K562 (cell line): ENCODE data around the gene ACTL6A. TPM values are rescaled to one million over a fixed set of nuclear protein-coding genes. Genes with fewer than 3 reads are reported as not detected.
A peak's percentile ranks its signal among the peaks of the same experiment; 100 is the strongest.

Experiments
- ATAC-seq: fragments of 200-7000 bp; cut with Tn5 transposase; 3 replicates; pipeline ENCODE4 v1.9.1; 2020; ENCODE audit warnings: moderate library complexity
- BruUV-seq: library from RNA; stranded (reverse); fragments of 400-500 nt; replicated peaks from 2 replicates; lab custom pipeline; 2021; lab: Mats Ljungman, UMichigan
- CTCF ChIA-PET: fragments of 300-600 bp; formaldehyde crosslinking; extraction: SDS; loops from one replicate; lab custom pipeline; 2021; ENCODE audit warnings: low intra/inter-chr PET ratio; lab: Yijun Ruan, JAX
- POLR2A ChIA-PET: fragments of 300-600, 350-650 bp; sonication (Branson Sonifier 250); formaldehyde crosslinking; extraction: SDS; loops from one replicate; lab custom pipeline; 2021; ENCODE audit warnings: antibody characterized with exemption, inconsistent platforms; lab: Yijun Ruan, JAX
- DNase-seq, 4 experiments: peaks; one replicate each; pipeline versions ENCODE4 v3.0.0 to v3.0.0-alpha.2; 2011 to 2018; ENCODE audit warnings: low spot score in 3 of 4, mixed read lengths in 3 of 4; ENCODE audit errors: extremely low read depth in 1 of 4
- FAIRE-seq: peaks from 2 replicates; lab custom pipeline; 2011; peaks lifted over from hg19 to GRCh38; lab: Jason Lieb, UNC
- H2AFZ ChIP-seq: 2 replicates; pipeline ENCODE4 v1.6.0; 2011; ENCODE audit warnings: low read depth, low read length, control low read depth, inconsistent platforms
- H3K27ac ChIP-seq: fragments of 200-600 bp; 3 replicates; pipeline ENCODE4 v1.8.0; 2011; ENCODE audit warnings: low read depth, mild to moderate bottlenecking, control low read depth, inconsistent platforms, low read length, moderate library complexity, mixed read lengths; ENCODE audit errors: extremely low read depth
- H3K27me3 ChIP-seq, 2 experiments: fragments of 300-600 bp in 1 of 2; 2 replicates in 1 of 2; 3 replicates in 1 of 2; pipeline versions ENCODE4 v1.6.0 to v1.8.0; 2011; ENCODE audit warnings: inconsistent platforms in 2 of 2, low read length in 2 of 2, mild to moderate bottlenecking in 1 of 2, mixed read lengths in 1 of 2, moderate library complexity in 1 of 2; ENCODE audit not compliant: control insufficient read depth in 2 of 2, insufficient read depth in 2 of 2
- H3K36me3 ChIP-seq: fragments of 300-600 bp; 3 replicates; pipeline ENCODE4 v1.8.0; 2011; ENCODE audit warnings: mild to moderate bottlenecking, low read length, inconsistent platforms; ENCODE audit not compliant: control insufficient read depth, insufficient read depth
- H3K4me1 ChIP-seq, 2 experiments: fragments of 200-600 bp in 1 of 2; replicated peaks in 1 of 2; 2 replicates in 1 of 2; 3 replicates in 1 of 2; pipeline versions ENCODE4 v1.5.1 to v1.8.0; 2011; ENCODE audit warnings: inconsistent platforms in 2 of 2, low read length in 2 of 2, mild to moderate bottlenecking in 1 of 2, mixed read lengths in 1 of 2, moderate library complexity in 1 of 2; ENCODE audit not compliant: control insufficient read depth in 2 of 2, insufficient read depth in 2 of 2
- H3K4me2 ChIP-seq: 2 replicates; pipeline ENCODE4 v1.6.1; 2011; ENCODE audit warnings: low read length, control low read depth, inconsistent platforms, mixed read lengths; ENCODE audit not compliant: insufficient read depth
- H3K4me3 ChIP-seq: fragments of 200-600 bp; sonication (generic), shearing (Covaris generic); 2 replicates; pipeline ENCODE4 v1.5.1; 2016; ENCODE audit warnings: control low read depth, inconsistent platforms
- H3K79me2 ChIP-seq: fragments of 200-600 bp; 3 replicates; pipeline ENCODE4 v1.8.0; 2011; ENCODE audit warnings: low read length, inconsistent platforms; ENCODE audit not compliant: control insufficient read depth, insufficient read depth
- H3K9ac ChIP-seq, 2 experiments: 2 replicates each; pipeline versions ENCODE4 v1.6.0 to v1.6.1; 2011; ENCODE audit warnings: low read depth in 2 of 2, low read length in 2 of 2, control low read depth in 1 of 2, inconsistent platforms in 1 of 2, mild to moderate bottlenecking in 1 of 2, mixed read lengths in 1 of 2; ENCODE audit not compliant: insufficient read depth in 1 of 2
- H3K9me1 ChIP-seq: one replicate; pipeline ENCODE4 v1.6.0; 2011; ENCODE audit warnings: inconsistent platforms, mild to moderate bottlenecking, low read length, moderate library complexity; ENCODE audit not compliant: control insufficient read depth, insufficient read depth
- H3K9me3 ChIP-seq: replicated peaks from 2 replicates; pipeline ENCODE4 v1.5.1; 2011; ENCODE audit warnings: low read depth, low read length, inconsistent platforms; ENCODE audit not compliant: control insufficient read depth, insufficient read depth
- H4K20me1 ChIP-seq: replicated peaks from 2 replicates; pipeline ENCODE4 v1.6.1; 2011; ENCODE audit warnings: low read length, inconsistent platforms, mixed read lengths; ENCODE audit not compliant: control insufficient read depth, insufficient read depth
- CEBPG ChIP-seq, 3 experiments: fragments of 200-800 bp in 1 of 3; sonication (Bioruptor generic) in 1 of 3; sonication (generic) in 1 of 3; formaldehyde crosslinking in 1 of 3; IDR thresholded peaks in 2 of 3; conservative IDR thresholded peaks in 1 of 3; 2 replicates each; pipeline versions ENCODE4 v1.6.1 to v1.8.0; 2016 to 2022; ENCODE audit warnings: missing compliant biosample characterization in 2 of 3, missing genetic modification characterization in 2 of 3, mild to moderate bottlenecking in 1 of 3, missing genetic modification reagents in 1 of 3
- FUS ChIP-seq: fragments of 200-400 bp; formaldehyde crosslinking; optimal IDR thresholded peaks from 2 replicates; pipeline ENCODE3; 2017; ENCODE audit warnings: low read depth, low read length
- HOXB6 ChIP-seq: fragments of 250-450 bp; sonication (Bioruptor Pico); IDR thresholded peaks from 2 replicates; pipeline ENCODE4 v1.5.1; 2022; ENCODE audit warnings: mild to moderate bottlenecking, borderline replicate concordance
- KLF1 ChIP-seq: fragments of 450-650 bp; IDR thresholded peaks from 2 replicates; pipeline ENCODE4 v1.6.1; 2016; ENCODE audit warnings: missing genetic modification characterization, missing compliant biosample characterization
- MLX ChIP-seq, 2 experiments: fragments of 450-650 bp in 1 of 2; sonication (generic) in 1 of 2; formaldehyde crosslinking; conservative IDR thresholded peaks; 2 replicates each; pipeline versions ENCODE4 v1.4.0 to v1.8.1; 2020 to 2022; ENCODE audit warnings: mild to moderate bottlenecking in 1 of 2, missing genetic modification reagents in 1 of 2
- WGBS: fragments of 100-300 bp; shearing (Covaris generic); methylation state at CpG from one replicate; pipeline ENCODE4 v1.1.6; 2016; ENCODE audit warnings: low coverage, mixed read lengths; ENCODE audit not compliant: insufficient coverage; ENCODE audit errors: missing lambda C conversion rate; 5-methylcytosine and 5-hydroxymethylcytosine counted together
- in situ Hi-C: fragments of 300-500 bp; cut with MboI; formaldehyde crosslinking; loops from 4 replicates; pipeline ENCODE4 v1.15.0; 2018; ENCODE audit warnings: inconsistent platforms, mixed read lengths
- intact Hi-C: fragments of 100-400 bp; cut with micrococcal nuclease; formaldehyde crosslinking; loops from 2 replicates; pipeline ENCODE4 v1.14.2; 2022
- polyA plus RNA-seq, 8 experiments: library from polyadenylated mRNA; depleted of rRNA in 4 of 8; stranded (reverse) in 5 of 8; unstranded in 3 of 8; fragments of >200 nt; fragmentation: Nextera tagmentation in 2 of 8; fragmentation: Illumina TruSeq in 1 of 8; extraction: Ambion mirVana in 2 of 8; extraction: Trizol in 1 of 8; gene quantifications; 2 replicates each; pipeline versions ENCODE4 v1.2.1 to v1.2.3, GENCODE V29; 2011 to 2014; ENCODE audit warnings: inconsistent platforms in 1 of 8, missing spikeins in 1 of 8
- total RNA-seq, 7 experiments: library from RNA; depleted of rRNA in 6 of 7; stranded (reverse); fragments of >200 nt in 6 of 7; fragmentation: Illumina TruSeq in 2 of 7; extraction: Trizol in 2 of 7; gene quantifications; 2 replicates each; pipeline versions ENCODE4 v1.2.1 to v1.2.3, GENCODE V29; 2011 to 2021; ENCODE audit warnings: low replicate concordance in 1 of 7
- TF ChIP-seq, protein P1 (sequence below), 2 experiments: fragments of 450-650 bp; formaldehyde crosslinking in 1 of 2; IDR thresholded peaks; 2 replicates each; pipeline versions ENCODE4 v1.4.0 to v1.6.1; 2014 to 2020; ENCODE audit warnings: mild to moderate bottlenecking in 2 of 2, borderline replicate concordance in 1 of 2, low read depth in 1 of 2

ACTL6A gene
- total and polyA plus RNA-seq, 9 of the 15 experiments (the other 6 are each of a cell fraction or from before 2014, with no cell fraction given): 107 to 243 (median 157) TPM

DNA sequence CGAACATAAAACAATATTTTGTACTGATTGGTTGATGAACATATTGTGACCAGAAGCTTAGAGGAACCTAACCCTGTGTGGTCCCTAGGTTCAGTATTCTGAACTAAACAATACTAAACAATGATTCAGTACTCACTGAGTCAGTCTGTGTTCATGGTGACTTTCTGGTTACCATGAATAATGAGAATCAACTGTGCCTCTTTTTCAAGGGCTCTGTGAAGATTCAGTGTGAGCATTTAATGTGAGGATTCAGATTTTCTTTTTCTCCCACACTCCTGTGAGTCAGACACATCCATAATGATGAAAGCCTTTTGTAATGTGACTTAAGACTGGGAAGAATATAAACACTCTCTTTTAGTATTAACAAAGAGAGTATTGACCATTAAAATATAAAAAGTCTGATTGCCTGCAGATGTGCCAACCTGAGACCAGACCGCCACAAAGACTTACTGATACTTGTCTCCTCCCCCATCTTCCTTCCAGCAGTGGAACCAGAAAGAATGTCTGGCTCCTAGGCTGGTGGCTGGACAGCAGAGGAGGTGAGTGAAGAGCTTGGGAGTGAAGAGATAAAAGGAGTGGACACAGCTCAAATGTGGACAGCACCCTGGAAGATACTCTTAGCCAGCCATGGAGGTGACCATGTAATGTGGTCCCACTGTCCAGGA lies 17.6 kb upstream of the ACTL6A start:
- FAIRE-seq: no peak
- Histone ChIP-seq H4K20me1 (no peaks in the 10 kb centered on the region), H3K4me1 (peaks cover 0 to 3% of the 10 kb centered on the region in 2 experiments; a peak in 2 of 5 replicates), H3K36me3 (no peaks in the 10 kb centered on the region), H3K79me2 (no peaks in the 10 kb centered on the region), H3K4me3 (no peak overlapping the region), H3K27ac (no peak overlapping the region), H2AFZ (no peak overlapping the region), H3K27me3 (no peaks in the 10 kb centered on the region), H3K9ac (no peak overlapping the region), H3K9me3 (no peaks in the 10 kb centered on the region), H3K4me2 (no peak overlapping the region), H3K9me1 (no peaks in the 10 kb centered on the region)
- intact Hi-C loops (no loop called here), in situ Hi-C loops (no loop called here)
- BruUV-seq: no TSS peak
- 21% methylated on average over 2 of the region's 2 CpGs for WGBS
- ChIA-PET CTCF (no interaction called here), POLR2A (interaction anchor here (0.6 kb wide), 1 partner anchor 108 kb away, joined by 4 read pairs; the partner anchor contains the start of gene USP13)
- no peak for DNase-seq
- TF ChIP-seq, protein P1, sequence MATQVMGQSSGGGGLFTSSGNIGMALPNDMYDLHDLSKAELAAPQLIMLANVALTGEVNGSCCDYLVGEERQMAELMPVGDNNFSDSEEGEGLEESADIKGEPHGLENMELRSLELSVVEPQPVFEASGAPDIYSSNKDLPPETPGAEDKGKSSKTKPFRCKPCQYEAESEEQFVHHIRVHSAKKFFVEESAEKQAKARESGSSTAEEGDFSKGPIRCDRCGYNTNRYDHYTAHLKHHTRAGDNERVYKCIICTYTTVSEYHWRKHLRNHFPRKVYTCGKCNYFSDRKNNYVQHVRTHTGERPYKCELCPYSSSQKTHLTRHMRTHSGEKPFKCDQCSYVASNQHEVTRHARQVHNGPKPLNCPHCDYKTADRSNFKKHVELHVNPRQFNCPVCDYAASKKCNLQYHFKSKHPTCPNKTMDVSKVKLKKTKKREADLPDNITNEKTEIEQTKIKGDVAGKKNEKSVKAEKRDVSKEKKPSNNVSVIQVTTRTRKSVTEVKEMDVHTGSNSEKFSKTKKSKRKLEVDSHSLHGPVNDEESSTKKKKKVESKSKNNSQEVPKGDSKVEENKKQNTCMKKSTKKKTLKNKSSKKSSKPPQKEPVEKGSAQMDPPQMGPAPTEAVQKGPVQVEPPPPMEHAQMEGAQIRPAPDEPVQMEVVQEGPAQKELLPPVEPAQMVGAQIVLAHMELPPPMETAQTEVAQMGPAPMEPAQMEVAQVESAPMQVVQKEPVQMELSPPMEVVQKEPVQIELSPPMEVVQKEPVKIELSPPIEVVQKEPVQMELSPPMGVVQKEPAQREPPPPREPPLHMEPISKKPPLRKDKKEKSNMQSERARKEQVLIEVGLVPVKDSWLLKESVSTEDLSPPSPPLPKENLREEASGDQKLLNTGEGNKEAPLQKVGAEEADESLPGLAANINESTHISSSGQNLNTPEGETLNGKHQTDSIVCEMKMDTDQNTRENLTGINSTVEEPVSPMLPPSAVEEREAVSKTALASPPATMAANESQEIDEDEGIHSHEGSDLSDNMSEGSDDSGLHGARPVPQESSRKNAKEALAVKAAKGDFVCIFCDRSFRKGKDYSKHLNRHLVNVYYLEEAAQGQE (IDR thresholded peaks at IDR 0.05; ENCODE audit: borderline replicate concordance): 0 out of 2 replicates have a peak, but pooled peaks have one; percentile 4
- TF ChIP-seq, protein P1 (CRISPR knock-in tag; IDR thresholded peaks at IDR 0.05; ENCODE audit: low read depth): no peak
- TF ChIP-seq CEBPG (CRISPR knock-in tag; IDR thresholded peaks at IDR 0.05) (no peak), CEBPG (tag; conservative IDR thresholded peaks at IDR 0.05 in 1 of 2, IDR thresholded peaks at IDR 0.05 in 1 of 2) (peak in 1 of 2 experiments; percentile 42; a peak in 1 of 4 replicates), HOXB6 (CRISPR knock-in tag) (no peak), MLX (CRISPR knock-in tag; conservative IDR thresholded peaks at IDR 0.05) (no peak), KLF1 (tag) (no peak), FUS (no peak)
- ATAC-seq: peak; percentile 53; the same call in 2 of the 3 replicates
